ENCODE results near the gene TIMM23.
A peak's percentile ranks its signal among the peaks of the same experiment; 100 is the strongest.
"Not testable (repeated sequence)": the region's sequence is repeated elsewhere in the genome, so short reads cannot be mapped to it uniquely, and the experiment has no call there.

The TIMM23 gene

DNA sequence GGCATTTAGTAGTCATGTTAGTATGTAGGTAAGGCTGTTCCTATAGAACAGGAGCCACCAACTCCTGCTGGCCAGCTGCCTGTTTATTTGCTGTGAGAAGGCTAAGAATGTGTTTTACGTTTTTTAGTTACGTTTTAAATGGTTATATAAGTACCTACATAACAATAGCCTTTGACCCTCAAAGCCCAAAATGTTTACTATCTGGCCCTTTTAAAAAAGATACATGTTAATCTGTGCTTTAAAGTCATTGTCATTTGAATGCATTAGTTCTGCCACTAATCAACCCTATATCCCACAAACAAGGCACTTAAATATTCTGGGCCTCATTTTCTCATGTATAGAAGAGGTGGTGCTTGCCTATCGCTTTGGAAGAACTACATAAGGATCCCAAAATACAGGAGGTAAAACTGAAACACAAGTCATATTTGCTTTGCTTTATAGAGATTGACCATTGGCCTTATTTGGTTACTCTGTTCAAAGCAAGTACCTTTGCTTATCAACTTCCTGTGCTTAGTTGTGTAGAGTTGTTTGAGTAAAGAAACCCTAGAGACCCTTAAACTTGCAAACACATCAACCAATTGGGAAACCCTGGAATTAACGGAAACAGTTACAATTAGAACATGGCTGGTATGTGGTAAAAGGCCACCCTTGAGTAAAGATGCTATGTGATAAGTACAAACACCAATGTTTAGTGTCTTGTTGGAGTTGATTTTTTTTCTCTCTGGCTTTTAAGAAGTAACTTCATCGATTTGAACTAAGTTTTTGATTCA is 25.9 kb downstream of the TIMM23 start:
- DNase-seq = no peak

DNA sequence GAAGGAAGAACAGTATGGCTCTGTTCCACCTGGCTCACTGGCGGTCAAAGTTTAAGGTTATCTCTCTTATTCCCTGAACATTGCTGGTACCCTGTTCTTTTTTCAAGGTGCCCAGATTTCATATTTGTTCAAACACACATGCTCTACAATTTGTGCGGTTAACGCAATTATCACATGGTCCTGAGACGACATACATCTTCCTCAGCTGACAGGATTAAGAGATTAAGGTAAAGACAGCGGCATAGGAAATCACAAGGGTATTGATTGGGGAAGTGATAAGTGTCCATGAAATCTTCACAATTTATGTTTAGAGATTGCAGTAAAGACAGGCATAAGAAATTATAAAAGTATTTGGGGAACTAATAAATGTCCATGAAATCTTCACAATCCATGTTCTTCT is 27.7 kb downstream of the TIMM23 start:
- not testable (repeated sequence) for DNase-seq

DNA sequence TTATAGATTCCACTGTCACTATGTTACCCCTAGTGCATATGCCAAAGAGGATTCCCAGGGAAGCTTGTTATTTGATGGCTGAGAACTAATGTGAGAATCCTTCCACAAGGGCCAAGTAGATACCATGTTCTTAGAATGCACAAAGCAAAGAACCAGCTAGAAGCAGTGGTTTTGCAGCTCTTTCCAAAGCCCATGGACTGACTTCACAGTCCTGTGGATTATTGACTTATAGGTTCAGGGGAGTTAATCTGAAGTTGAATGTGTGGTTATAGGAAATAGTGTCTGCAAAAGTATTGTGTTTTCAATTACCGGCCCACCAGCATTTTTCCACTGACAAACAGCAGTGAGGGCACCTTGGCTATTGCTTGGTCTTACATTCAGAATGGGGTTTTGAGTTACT is 28.2 kb downstream of the TIMM23 start:
- DNase-seq = no peak

DNA sequence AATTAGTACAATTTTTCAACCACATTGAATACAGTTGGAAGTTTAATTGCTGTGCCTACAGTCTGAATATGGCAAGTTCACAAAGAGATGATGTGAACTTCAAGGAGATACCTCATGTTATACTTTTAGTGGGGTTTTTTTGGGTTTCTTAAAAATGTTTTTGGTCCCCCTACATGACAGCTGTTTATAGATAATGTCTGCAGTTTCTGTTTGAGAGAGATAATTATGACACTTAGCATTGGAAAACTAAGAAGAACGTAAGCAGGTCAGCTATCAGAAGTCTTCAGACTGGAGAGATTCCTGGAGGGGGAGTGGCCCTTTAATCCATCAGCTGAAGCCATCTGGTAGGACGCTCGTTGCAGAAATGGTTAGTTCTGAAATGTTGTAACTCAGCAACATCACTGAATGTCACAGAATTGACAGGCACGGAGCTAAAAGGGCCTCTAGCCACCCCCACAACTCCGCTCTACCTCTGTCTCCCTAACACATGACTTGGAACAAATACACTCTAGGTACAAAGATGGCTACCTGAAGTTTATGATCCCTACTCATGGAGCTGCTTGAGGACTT is 29.0 kb downstream of the TIMM23 start:
- no peak for DNase-seq

DNA sequence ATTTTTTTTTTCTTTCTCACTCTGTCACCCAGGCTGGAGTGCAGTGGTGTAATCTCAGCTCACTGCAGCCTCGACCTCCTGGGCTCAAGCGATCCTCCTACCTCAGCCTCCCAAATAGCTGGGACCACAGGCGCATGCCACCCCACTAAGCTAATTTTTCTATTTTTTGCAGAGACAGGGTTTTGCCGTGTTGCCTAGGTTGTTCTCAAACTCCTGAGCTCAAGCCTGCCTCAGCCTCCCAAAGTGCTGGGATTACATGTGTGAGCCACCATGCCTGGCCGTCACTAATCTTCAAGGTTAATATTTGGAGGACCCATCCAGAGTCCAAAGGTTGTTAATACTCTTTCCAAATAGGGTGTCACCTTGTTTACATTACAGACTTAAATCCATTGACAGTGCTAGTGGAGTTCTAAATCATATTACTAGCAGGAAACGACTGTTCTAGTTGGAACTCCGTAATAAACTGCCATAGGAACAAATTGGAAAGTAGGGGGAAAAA is 29.9 kb downstream of the TIMM23 start:
- DNase-seq = not testable (repeated sequence)

DNA sequence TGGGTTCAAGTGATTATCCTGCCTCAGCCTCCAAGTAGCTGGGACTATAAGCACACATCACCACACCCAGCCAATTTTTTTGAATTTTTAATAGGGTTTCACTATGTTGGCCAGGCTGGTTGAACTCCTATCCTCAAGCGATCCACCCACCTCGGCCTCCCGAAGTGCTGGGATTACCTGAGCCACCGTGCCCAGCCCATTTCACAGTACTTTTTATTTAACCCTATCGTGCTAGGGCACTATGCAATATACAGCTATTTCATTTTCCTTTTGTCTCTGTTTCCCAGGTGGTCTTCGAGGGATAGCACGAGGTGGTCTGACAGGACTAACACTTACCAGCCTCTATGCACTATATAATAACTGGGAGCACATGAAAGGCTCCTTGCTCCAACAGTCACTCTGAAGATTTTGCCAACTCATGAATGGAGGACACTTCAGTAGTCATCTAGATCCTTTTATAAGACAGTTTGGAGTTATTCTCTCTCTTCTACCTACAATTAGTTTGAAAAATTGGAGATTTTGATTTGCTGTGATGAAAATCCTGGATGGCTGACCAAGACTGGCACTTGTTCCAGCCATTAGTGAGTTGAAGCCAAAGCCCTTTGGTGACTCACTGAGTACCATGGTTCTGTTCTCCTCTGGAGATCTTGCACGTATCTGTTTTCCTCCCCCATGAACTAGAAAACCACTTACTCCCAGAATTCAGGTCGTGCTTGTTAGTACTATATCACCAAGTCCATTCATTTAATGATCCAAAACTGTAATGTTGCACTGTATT is 30.8 kb downstream of the TIMM23 start:
- DNase-seq = no peak

DNA sequence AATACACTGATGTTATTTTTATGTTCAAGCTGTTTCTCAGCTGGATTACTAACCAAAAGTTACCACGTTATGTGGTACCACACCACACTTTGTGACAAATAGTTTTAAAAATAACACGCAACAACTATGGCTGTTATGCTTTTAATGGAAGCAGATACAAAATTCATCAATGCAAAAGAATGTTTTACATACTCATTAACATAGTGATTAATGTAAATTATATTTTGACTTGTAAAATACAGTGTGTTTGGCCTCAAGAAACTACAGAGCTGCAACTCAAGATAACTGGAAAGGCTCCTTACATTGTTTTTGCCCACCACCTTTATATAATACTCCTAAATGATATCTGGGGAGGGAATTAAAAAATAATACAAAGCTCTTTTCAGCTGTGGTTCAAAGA is 32.7 kb downstream of the TIMM23 start:
- no peak for DNase-seq

DNA sequence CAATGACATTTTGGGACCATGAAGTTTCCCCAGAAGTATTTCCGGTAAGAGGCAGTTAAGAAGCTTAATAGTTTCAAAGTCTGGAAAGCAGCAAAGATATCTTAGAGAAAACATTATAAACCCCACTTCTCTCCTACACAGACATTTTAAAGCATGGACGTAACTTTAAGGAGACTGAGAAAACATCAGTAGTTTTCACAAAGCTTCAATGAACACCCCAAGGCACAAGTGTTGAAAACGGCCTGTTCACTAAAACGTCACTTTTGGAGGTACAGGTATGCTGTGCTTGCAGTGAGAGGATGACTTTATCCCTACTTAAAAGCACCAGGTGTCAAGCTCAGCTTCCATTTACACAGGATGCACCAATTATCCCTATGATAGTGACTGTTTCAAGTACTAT is 33.1 kb downstream of the TIMM23 start:
- no peak for DNase-seq

DNA sequence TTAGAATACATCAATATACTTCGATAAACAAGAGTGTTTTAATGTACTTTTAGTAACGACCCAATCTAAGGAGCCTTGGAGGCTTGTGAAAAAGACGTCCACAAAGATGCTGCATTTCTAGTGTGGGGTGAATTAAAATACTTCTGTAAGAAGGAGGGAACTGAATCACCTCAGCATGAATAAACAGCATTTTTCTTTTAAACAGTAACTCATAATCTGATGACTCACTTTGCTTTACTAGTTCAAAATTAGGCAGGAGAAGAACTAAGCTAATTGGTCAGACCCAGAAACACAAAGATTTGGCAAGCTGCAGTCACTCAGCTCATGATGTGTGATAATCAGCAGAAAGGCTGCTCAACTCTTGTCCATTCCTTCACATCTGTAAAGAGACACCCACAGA is 33.9 kb downstream of the TIMM23 start:
- no peak for DNase-seq

DNA sequence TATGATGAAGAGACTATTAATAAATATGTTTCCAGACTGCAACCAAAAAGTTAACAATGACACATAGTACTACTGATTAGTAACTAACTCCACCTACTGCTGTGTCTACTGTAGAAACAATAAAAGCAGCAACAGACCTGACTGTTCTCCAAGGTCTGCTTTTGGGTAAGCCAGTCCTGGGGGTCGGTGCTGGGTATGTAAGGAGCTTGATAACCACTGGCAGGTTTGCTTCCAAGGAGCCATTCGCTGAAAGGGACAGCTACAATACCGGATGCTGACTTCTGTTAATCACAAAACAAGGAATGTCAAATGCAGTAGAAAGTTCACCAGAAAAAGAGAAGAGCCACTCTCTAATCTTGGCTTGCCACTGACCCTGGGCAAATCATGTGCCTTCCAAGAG is 40.5 kb downstream of the TIMM23 start:
- no peak for DNase-seq

DNA sequence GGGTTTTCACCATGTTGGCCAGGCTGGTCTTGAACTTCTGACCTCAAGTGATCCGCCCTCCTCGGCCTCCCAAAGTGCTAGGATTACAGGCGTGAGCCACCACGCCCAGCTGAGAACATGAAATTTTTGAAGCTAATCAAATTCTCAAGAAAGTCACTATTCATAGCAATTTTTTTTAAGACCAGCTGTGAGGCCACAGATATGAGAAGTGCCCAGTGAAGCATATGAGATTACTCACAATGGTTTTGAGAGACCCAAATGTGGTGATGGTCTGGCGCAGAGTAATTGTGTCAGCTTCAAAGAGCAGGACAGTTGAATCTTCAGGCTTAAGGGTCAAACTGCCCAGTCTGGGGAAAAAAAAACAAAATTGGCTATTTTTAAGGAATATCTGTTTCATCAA is 41.9 kb downstream of the TIMM23 start:
- no peak for DNase-seq

DNA sequence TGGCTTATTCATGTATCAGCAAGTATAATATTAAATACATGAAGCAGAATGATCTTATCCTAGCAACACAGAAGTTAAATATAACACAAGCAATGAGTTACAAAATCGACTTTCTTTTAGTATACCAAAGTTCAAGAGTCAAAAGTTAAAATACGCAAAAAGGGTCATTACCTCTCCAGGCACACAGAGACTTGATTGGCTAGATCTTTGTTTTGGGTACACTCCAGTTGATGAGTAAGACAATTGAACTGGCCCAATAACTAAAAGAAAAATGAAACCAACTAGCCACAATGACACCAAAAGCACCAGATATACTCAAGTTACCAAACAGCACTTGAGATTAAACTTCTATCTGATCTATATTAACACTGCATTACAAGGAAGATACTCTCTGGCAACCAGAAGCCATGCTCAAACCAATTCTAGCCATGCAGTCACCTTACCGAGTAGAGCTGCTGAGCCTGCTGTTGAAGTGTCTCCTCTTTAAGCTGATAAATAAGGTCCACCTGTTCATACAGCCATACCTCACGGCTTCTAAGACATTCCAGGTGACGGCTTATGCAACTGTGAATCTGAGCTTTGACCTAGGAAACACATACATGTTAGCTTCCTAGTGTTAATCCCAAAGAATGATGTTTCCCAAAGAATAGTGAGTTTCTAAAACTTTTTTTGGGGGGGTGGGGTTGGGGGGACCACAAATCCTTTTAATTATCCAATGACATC is 42.6 kb downstream of the TIMM23 start:
- no peak for DNase-seq

DNA sequence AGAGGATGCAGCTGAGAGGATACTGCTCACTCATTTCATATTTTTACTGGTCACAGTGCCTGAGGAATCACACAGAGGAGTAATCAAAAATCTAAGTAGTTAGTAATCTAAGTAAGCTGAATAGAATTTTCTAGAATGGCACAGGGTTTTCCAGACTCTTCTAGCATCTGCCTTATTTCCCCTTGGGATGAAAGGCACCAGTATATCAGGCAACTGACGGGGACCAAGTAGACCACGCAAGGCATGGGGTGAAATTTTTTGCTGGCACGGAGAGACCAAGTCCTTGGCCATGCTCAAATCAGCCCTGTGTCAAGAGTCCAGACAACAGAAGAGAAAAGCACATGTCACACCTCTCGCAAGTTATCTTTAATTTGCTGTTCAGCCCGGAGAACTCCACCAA is 43.9 kb downstream of the TIMM23 start:
- no peak for DNase-seq

DNA sequence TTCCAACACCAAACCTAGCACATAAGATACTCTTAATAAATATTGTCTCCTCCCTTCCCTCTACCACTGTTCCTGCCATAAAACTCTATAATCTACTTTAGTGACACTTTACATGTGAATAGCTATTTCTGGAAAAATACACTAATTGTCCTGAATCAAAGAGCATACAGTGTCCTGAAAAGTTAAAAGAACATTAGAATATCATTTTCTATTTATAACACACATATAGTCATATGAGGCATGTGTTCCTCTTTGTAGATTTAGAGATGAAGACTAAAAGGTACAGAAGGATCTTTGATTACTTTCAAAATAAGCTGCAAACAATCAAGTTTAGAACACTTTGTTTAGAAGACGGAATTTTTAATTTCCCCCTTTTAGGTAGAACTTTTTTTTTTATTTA is 44.5 kb downstream of the TIMM23 start:
- no peak for DNase-seq

DNA sequence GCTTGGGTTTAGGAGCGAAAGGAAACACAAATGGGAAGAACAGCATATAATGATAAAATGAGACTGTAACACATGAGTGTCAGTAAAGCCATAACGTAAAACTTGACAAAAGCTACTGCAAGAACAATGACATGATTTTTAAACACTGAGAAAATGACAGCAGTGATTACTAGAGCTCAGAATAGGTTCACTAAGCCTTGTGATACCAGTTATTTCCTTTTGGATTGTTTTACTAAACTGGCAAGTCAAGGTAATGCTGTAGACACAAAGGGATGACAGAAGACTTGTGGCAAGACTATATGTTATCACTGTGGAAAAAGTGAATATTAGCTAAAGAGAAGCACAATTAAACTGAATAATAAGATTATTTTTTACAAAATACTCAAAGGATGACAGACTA is 45.4 kb downstream of the TIMM23 start:
- no peak for DNase-seq

DNA sequence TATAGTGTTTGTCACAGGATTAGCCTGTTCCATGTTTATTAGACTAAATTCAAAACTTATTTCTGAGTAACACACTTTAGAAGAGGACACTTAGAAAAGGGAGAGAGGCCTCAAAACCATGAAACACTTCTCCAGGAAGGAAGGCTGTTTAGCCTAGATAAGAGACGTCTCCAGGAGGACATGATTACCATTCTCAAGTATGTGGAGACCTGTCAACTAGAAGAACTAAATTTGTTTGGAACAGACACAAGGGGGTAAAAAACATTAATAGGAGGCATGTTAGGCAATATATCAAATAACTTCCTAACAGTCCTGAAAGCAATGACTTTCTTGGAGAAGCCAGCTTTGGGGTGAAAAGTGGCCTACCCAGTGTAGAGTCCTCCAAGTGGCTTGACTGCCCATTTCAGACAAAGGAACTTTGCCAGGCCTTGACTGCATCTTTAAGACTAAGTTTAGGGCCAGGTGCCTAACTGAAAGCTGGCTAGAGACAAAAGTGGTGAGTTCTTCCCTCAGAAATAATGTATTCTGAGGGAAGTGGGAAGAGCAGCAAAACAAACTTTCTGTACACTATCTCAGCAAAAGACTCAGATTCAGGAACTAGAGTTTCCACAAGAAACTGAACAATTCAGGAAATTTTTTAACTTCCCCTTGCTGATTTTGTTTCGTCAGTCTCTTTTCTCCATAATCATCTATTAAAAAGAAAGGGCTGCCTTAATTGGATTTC is 46.3 kb downstream of the TIMM23 start:
- DNase-seq = no peak

DNA sequence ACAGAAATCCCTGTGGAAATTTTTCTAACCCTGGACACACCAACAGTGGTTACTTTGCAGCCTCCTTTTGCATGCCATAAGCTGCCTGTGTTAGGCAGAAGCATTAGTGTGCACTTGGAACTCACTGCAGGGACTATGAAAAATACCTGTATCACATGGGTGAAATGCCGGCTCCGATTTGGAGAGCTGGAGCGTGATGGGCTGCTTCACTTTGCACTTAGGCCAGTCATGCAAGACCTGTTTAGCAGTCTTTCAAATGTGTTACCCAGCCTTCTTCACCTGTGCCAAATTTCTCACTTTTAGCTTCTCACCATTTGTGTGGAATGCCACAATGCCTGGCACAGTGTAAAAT is 46.9 kb downstream of the TIMM23 start:
- no peak for DNase-seq

DNA sequence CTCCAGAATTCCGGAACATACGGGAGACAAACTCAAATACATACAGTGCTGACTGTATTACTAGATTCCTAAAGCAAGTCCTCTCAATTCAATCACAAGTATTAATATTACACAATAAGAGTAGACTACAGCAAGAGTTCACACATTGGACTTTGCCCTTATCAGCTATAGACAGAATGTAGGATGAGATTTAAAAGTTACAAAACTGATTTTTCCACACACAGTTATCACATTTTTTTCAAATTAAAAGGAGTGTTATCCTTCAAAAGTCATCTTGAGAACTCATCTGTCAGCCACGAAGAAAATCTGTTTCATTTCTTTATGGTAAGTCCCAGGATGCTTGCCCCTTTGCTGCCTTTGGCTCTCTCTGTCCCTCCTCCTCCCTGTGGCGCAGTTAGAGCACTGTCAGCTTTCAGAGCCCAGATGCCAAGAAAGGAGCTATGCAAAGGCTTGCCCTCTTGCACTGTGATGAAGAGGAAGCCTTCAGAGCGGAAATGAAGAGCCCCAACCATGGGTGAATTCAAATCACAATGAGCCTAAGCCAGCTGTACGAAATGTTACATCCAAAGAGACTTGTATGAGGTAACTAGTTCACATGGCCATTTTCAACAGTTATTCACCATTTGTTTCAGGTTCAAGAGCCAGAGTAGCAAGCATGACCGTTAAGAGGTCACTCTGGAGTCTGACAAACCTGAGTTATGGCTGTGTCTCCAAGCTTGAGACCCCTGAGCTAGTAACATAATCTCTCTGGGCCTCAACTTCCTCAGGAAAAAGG is 47.5 kb downstream of the TIMM23 start:
- DNase-seq = no peak

DNA sequence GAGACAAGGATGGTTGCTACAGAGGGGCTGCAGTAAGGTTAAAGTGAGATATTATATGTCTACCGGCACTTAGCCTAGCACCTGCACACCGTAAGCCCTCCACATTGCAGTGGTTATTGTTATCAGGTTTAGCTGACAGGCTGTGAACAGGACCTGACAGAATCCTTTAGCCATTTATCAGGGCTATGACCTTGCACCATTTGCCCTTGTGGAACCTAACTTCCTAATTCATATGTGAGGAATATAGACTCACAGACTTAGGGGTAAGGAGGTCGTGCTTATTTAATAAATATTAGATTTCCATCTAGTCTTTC is 48.0 kb downstream of the TIMM23 start:
- DNase-seq = no peak

DNA sequence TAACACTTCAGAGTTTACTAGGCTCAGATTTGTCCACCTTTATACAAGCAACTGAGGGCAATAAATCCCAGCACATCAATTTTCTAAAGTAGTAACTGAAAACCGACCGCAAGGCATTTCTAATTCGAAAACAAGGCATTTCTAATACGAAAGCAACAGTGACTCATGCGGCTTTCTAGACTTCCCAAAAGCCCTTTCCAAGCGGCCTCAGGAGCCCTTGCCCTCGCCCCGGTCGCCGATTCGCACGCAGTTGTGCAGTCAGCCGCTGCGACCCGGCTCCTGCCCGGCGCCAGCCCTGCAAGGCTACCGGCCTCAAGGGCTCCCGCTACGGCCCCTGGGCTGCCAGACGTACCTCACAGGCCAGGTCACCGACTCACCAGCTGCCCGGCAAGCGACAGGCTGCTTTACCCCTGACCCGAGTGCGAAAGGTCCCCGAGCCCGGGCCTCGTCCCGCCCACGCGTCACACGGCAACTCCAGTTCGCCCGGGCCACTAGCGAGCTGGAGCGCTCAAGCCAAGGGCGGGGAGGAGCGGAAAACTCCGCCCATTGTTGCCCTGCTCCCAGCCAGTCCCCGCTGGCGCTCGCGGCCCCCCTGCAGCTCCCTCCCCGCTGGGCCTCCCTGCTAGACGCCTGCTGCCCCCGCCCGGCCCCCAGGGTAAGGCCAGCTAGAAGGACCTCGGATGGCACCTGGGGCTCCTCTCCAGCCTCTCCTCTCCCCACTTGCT is 50.9 kb downstream of the TIMM23 start:
- DNase-seq = peak; percentile 75

DNA sequence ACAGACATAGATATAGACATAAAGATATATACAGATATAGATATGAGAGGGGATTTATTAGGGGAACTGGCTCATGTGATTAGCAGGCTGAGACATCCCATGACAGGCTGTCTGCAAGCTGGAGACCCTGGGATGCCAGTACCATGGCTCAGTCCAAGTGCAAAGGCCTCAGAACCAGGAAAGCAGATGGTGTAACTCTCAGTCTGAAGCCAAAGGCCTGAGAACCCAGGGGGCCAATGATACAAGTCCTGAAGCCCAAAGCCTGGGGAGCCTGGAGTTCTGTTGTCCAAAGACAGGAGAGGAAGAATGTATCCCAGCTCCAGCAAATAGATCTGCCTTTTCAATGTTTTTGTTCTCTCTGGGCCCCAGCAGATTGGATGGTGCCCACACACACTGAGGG is 52.7 kb downstream of the TIMM23 start:
- DNase-seq = no peak

Measured in activated CD4-positive, alpha-beta T cell treated with anti-CD3 and anti-CD28 coated beads, Interleukin-2, amount 50 U/mL, for 1 hour (primary cell).